NCI-H128 (cell line): Measurements from ENCODE around the gene MAFG.

ENCODE experiments used
- DNase-seq: peaks from one replicate; lab custom pipeline; 2025; ENCODE audit not compliant: unreplicated experiment; lab: John Stamatoyannopoulos, UW

The MAFG gene

GRCh38 chr17:81927653-81928543, at the start of gene MAFG:
Gene MAFG (minus strand): TSS chr17:81927735. CDS start chr17:81923185, 4,550 bp downstream.
- peak; percentile 77 for DNase-seq

GRCh38 chr17:81976332-81977210, 49.0 kb upstream of the MAFG start:
- no peak for DNase-seq

GRCh38 chr17:81973432-81973831, 45.9 kb upstream of the MAFG start:
- no peak for DNase-seq

DNA sequence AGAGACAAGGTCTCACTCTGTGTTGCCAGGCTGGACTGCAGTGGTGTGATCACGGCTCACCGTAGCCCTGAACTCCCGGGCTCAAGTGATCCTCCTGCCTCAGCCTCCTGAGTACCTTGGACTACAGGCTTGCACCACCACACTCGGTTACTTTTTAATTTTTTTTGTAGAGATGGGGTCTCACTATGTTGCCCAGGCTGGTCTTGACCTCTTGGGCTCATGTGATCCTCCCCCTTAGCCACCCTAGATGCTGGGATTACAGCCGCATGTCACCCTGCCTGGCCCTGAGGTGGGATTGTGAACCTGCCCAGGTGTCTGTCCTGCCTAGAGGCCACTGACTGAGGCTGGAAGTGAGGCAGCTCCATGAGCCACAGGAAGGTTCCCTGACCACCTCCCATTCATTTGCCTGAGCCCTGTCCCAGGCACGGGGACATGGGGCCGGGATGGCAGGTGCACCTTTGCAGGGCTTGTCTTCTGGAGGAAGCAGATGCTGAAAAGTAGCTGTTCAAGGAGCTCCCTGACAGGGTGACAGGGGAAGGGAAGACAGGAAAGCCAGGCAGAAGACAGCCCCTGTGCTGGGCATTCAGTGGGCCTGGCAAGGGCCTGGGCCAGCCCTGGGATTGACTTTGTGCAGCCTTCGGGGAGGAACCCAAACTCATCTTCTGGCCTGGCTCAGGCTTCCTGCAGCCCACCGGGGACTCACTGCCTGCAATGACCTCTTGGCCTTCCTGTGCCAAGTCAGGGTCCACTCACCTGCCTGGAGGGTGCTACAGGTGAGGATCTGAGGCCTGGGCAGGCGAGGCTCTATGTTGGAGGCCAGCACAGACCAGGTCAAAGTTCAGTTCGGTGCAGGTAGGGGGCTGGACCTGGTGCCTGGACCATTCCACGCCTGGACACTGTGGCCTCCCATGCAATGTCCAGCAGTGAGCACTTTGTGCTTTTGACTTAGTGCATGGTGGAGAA, 41.6 kb upstream of the MAFG start:
- no peak for DNase-seq

DNA sequence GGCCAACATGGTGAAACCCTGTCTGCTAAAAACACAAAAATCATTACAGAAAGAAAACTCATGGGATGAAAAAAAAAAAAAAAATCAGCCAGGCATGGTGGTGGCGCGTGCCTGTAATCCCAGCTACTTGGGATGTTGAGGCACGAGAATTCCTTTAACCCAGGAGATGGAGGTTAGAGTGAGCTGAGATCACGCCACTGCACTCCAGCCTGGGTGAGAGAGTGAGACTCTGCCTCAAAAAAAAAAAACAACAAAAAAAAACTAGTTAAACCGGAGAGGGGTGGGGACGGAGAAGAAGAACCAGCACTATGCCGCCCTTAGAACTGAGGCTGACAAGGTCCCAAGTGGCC, 40.8 kb upstream of the MAFG start:
- DNase-seq, result no peak

GRCh38 chr17:81967533-81968395, 40.2 kb upstream of the MAFG start:
- DNase-seq, result no peak

DNA sequence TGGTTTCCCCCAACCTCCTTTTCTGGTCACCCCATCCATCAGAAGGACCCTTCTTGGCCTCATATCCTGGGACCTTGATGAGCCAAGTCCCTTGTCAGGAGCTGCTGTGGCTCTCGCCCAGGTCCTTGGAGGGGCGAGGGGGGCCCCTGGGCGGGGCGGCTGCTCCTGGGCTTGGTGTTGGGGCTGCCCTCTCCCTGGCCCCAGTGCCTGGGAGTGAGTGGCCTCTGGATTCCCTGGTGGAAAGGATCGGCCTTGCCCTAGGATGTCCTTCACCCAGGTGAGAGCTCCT, 39.7 kb upstream of the MAFG start:
- no peak for DNase-seq

DNA sequence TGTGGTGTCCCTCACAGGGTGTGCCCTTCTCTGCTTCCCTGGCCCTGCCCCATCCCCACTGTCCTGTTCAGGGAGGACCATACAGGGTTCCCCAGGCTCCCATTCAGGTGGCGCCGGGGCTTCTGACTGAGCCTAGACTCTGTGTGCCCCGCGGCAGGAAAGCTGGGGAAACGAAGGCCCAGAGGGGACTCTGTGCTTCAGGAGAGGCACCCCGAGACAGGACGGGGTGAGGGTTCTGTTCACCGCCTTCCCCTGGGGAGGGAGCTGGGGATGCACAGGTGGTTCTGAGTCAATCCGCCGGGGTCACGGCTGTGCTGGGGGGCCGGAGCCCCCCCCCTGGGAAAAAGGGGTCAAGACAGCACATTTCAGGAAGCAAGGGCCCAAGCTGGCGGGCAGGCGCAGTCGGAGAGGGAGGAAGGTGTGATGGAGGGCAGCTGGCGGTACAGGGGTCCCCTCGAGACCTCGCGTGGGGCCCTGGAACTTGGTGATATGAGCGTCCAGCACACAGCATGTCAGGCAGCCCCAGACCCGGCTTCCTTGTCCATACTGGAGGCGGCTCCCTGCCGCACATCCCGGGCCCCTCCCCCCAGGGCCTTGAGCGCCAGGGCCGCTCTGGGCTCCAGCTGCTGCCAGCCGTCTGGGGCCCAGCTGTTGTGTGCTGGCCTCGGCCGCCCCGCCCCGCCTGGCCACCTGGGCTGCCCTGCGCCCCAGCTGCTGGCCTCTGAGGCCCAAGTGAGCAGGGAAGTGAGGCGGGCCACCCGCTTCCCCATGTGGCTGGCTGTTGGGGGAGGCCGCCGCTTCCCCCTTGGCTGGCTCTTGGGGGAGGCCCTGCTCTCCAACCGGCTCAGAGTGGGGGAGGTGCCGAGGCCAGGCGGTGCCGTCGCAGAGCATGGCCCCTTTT, 39.1 kb upstream of the MAFG start:
- DNase-seq, result no peak

DNA sequence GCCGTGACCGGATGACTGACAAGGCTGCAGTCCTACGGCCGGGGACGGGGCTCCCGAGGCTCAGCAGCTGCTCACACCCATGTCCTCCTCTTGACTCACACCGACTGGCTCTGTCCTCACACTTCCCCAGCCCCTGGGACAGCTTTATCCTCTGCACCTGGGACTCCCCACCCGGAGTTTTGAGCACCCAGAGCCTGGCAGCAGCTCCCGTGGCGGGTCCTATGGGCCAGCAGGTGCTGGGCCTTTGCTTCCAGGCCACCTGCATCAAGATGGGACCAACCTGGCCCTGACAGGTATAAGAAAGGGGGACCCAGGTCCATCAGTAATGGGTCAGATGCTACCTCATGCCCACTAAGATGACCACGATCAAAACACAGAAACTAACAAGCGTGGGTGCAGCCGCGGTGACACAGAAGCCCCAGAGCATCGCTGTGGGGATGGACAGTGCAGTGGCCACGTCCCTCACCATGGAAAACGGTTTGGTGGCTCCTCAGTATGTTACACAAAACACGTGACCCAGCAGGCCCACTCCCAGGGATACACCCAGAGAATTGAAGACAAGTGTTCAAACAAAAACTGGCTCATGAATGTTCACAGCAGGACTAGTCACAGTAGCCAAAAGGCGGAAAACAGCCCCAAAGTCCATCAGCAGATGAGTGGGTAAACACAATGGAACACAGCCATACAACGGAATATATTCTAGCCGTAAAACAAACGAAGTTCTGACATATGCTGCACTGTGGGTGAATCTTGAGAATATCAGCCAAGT, 36.7 kb upstream of the MAFG start:
- no peak for DNase-seq

- no peak for DNase-seq
These were observed 35.2 kb upstream of the MAFG start for GRCh38 chr17:81962499-81963441.

DNA sequence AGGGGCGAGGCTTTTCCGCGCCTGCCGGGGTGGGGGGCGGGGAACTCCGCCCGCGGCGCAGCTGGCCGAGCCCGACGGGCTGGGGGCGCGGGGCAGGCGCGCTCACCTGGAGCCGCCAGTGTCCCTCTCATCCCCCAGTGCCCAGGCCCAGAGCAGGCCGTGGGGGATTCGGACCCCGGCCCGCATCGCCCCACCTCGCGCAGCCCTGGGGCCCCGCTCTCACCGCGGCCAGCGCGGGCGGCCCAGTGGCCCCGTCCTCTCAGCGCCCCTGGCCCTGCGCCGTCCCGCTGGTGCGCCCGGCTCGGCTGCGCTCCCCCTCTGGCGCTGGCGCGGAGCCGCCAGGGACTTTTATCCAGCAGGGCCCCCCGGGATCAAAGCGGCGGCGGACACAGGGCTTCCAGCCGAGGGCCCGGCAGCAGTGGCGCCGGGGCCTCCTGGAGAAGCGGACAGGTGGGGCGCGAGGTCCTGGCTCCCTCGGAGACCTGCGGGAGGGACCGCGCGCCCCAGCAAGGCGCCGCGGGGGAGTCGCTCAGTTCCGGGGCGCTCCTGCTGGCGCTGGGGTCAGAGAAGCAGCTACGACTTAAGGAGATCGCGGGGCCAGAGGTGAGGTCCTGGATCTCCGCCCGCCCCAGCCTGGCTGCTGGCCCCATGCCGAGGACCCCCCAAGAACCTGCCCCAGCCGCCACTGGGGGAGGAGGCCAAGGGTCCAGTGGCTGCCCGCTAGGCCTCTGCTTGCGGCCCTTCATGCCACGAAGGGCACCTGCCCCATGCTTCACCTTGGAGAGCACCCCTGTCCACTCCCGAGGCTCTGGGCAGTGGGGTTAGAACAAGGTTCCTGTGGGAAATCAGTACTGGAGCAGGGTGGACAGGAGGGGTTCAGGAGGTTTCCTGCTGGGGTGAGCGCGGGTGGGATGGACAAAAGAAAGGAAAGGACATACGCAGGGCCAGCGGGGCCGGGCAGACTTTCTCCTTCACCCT, 34.3 kb upstream of the MAFG start:
- no peak for DNase-seq

- no peak for DNase-seq
These were observed 33.6 kb upstream of the MAFG start, which contains the start of gene NOTUM for GRCh38 chr17:81961087-81961511. Gene NOTUM (minus strand): TSS chr17:81961187. CDS start chr17:81960909, 278 bp downstream.

- no peak for DNase-seq
These were observed 32.8 kb upstream of the MAFG start for GRCh38 chr17:81960130-81960958.

- DNase-seq, result no peak
These were observed 32.0 kb upstream of the MAFG start for GRCh38 chr17:81959362-81960129.
